Stimulated activated naive CD4-positive, alpha-beta T cell treated with Interleukin-2 at 50 U/mL for 16 hours (primary cell): ENCODE measurements around the gene EHD3.

Source experiments
- DNase-seq: peaks from one replicate; lab custom pipeline; 2025; lab: John Stamatoyannopoulos, UW

Gene EHD3

GRCh38 chr2:31294196-31294595 lies 60.2 kb downstream of the EHD3 start:
- no peak for DNase-seq

- no peak for DNase-seq
These were observed 62.8 kb downstream of the EHD3 start for GRCh38 chr2:31296641-31297287.

GRCh38 chr2:31297751-31298150 lies 63.8 kb downstream of the EHD3 start:
- DNase-seq = no peak

GRCh38 chr2:31299547-31299946 lies 65.6 kb downstream of the EHD3 start:
- no peak for DNase-seq

GRCh38 chr2:31300309-31300708 lies 66.4 kb downstream of the EHD3 start:
- no peak for DNase-seq

GRCh38 chr2:31302940-31303563 lies 69.1 kb downstream of the EHD3 start:
- DNase-seq = no peak

- DNase-seq = no peak
These were observed 70.9 kb downstream of the EHD3 start for GRCh38 chr2:31304816-31305215.

- no peak for DNase-seq
These were observed 78.9 kb downstream of the EHD3 start for GRCh38 chr2:31312898-31313297.

- no peak for DNase-seq
These were observed 80.8 kb downstream of the EHD3 start for GRCh38 chr2:31314761-31315160.

GRCh38 chr2:31317396-31317795 lies 83.4 kb downstream of the EHD3 start:
- DNase-seq = no peak

- peak; percentile 24 for DNase-seq
These were observed 84.7 kb downstream of the EHD3 start for GRCh38 chr2:31318361-31319336.
